ENCODE results near the gene CAMK2D.

CAMK2D gene

GRCh38 chr4:113666386-113667114 lies 95.0 kb downstream of the CAMK2D start:
- no peaks in the 10 kb centered on the region for H3K36me3 ChIP-seq (ENCODE audit: control insufficient read depth, insufficient read depth, low read length)
- DNase-seq (ENCODE audit: extremely low read depth, insufficient read length), result no peak
- no peak for TF ChIP-seq CTCF (IDR thresholded peaks at IDR 0.05; ENCODE audit: insufficient read depth, low read length, poor library complexity, severe bottlenecking)
- H3K27me3 ChIP-seq (replicated peaks; ENCODE audit: control insufficient read depth, insufficient read depth, low read length), result no peaks in the 10 kb centered on the region
- H3K4me3 ChIP-seq (replicated peaks; ENCODE audit: low read depth, low read length), result no peak overlapping the region

GRCh38 chr4:113665036-113665435 lies 96.5 kb downstream of the CAMK2D start:
- Histone ChIP-seq H3K4me3 (replicated peaks; ENCODE audit: low read depth, low read length) (no peak overlapping the region), H3K27me3 (replicated peaks; ENCODE audit: control insufficient read depth, insufficient read depth, low read length) (no peaks in the 10 kb centered on the region), H3K36me3 (ENCODE audit: control insufficient read depth, insufficient read depth, low read length) (no peaks in the 10 kb centered on the region)
- DNase-seq (ENCODE audit: extremely low read depth, insufficient read length), result no peak
- TF ChIP-seq CTCF (IDR thresholded peaks at IDR 0.05; ENCODE audit: insufficient read depth, low read length, poor library complexity, severe bottlenecking), result no peak

GRCh38 chr4:113662581-113662980 lies 99.0 kb downstream of the CAMK2D start:
- DNase-seq (ENCODE audit: extremely low read depth, insufficient read length), result no peak
- Histone ChIP-seq H3K36me3 (ENCODE audit: control insufficient read depth, insufficient read depth, low read length) (no peaks in the 10 kb centered on the region; the same call in 1 of the 2 replicates), H3K4me3 (replicated peaks; ENCODE audit: low read depth, low read length) (no peak overlapping the region), H3K27me3 (replicated peaks; ENCODE audit: control insufficient read depth, insufficient read depth, low read length) (no peaks in the 10 kb centered on the region)
- no peak for TF ChIP-seq CTCF (IDR thresholded peaks at IDR 0.05; ENCODE audit: insufficient read depth, low read length, poor library complexity, severe bottlenecking)

- TF ChIP-seq CTCF (IDR thresholded peaks at IDR 0.05; ENCODE audit: insufficient read depth, low read length, poor library complexity, severe bottlenecking), result no peak
- Histone ChIP-seq H3K27me3 (replicated peaks; ENCODE audit: control insufficient read depth, insufficient read depth, low read length) (no peaks in the 10 kb centered on the region), H3K4me3 (replicated peaks; ENCODE audit: low read depth, low read length) (no peak overlapping the region), H3K36me3 (ENCODE audit: control insufficient read depth, insufficient read depth, low read length) (no peaks in the 10 kb centered on the region; the same call in 1 of the 2 replicates)
- no peak for DNase-seq (ENCODE audit: extremely low read depth, insufficient read length)
These were observed 102.4 kb downstream of the CAMK2D start for GRCh38 chr4:113659127-113659526.

GRCh38 chr4:113657586-113658233 lies 103.8 kb downstream of the CAMK2D start:
- no peaks in the 10 kb centered on the region for H3K27me3 ChIP-seq (replicated peaks; ENCODE audit: control insufficient read depth, insufficient read depth, low read length)
- DNase-seq (ENCODE audit: extremely low read depth, insufficient read length), result no peak
- no peak for TF ChIP-seq CTCF (IDR thresholded peaks at IDR 0.05; ENCODE audit: insufficient read depth, low read length, poor library complexity, severe bottlenecking)
- no peaks in the 10 kb centered on the region; the same call in 1 of the 2 replicates for H3K36me3 ChIP-seq (ENCODE audit: control insufficient read depth, insufficient read depth, low read length)
- H3K4me3 ChIP-seq (replicated peaks; ENCODE audit: low read depth, low read length), result no peak overlapping the region

Measured in GM06990 (cell line).